HepG2 (cell line): ENCODE data around the gene TADA2A. TPM values are rescaled to one million over a fixed set of nuclear protein-coding genes. Genes with fewer than 3 reads are reported as not detected.
A peak's percentile ranks its signal among the peaks of the same experiment; 100 is the strongest.

Experiments used
- ASH2L ChIP-seq: fragments of 300-600, 200-600 bp; sonication (generic); IDR thresholded peaks from 2 replicates; pipeline ENCODE4 v1.7.0; 2017; ENCODE audit warnings: low read depth, mild to moderate bottlenecking, moderate library complexity, mixed read lengths, low read length; ENCODE audit not compliant: insufficient read length
- ATF1 ChIP-seq: IDR thresholded peaks from 2 replicates; pipeline ENCODE4 v1.6.1; 2016; ENCODE audit warnings: mild to moderate bottlenecking, control low read depth
- CHD4 ChIP-seq: fragments of 200-600 bp; sonication (generic); IDR thresholded peaks from 2 replicates; pipeline ENCODE4 v1.7.0; 2017; ENCODE audit warnings: mild to moderate bottlenecking, low read length, borderline replicate concordance
- ELF4 ChIP-seq: sonication (generic); formaldehyde crosslinking; IDR thresholded peaks from 2 replicates; pipeline ENCODE4 v1.5.0; 2020; ENCODE audit warnings: missing genetic modification reagents, mild to moderate bottlenecking, moderate library complexity, borderline replicate concordance
- FOXJ3 ChIP-seq: sonication (generic); formaldehyde crosslinking; IDR thresholded peaks from 2 replicates; pipeline ENCODE4 v1.4.0; 2020; ENCODE audit warnings: missing genetic modification reagents, mild to moderate bottlenecking, borderline replicate concordance
- KDM5B ChIP-seq: sonication (generic); formaldehyde crosslinking; IDR thresholded peaks from 2 replicates; pipeline ENCODE4 v1.4.0; 2020; ENCODE audit warnings: missing genetic modification reagents, mild to moderate bottlenecking, borderline replicate concordance
- NR2F1 ChIP-seq, 2 experiments: fragments of 450-650 bp in 1 of 2; formaldehyde crosslinking in 1 of 2; IDR thresholded peaks; 2 replicates each; pipeline versions ENCODE4 v1.5.0 to v1.6.1; 2016 to 2020; ENCODE audit warnings: mild to moderate bottlenecking in 1 of 2, missing compliant biosample characterization in 1 of 2, missing genetic modification reagents in 1 of 2, moderate library complexity in 1 of 2
- PTBP1 ChIP-seq: fragments of 200-400 bp; formaldehyde crosslinking; IDR thresholded peaks from 2 replicates; pipeline ENCODE4 v1.6.1; 2018; ENCODE audit warnings: low read length, low read depth; ENCODE audit not compliant: poor library complexity, severe bottlenecking
- YEATS2 ChIP-seq: sonication (generic); formaldehyde crosslinking; IDR thresholded peaks from 2 replicates; pipeline ENCODE4 v1.4.0; 2020; ENCODE audit warnings: missing genetic modification reagents, borderline replicate concordance
- ZMAT3 ChIP-seq: sonication (generic); formaldehyde crosslinking; conservative IDR thresholded peaks from 2 replicates; pipeline ENCODE4 v1.7.0; 2021; ENCODE audit warnings: missing genetic modification reagents
- ZNF30 ChIP-seq: sonication (generic); formaldehyde crosslinking; IDR thresholded peaks from 2 replicates; pipeline ENCODE4 v1.5.0; 2020; ENCODE audit warnings: mild to moderate bottlenecking, missing genetic modification reagents
- ZNF451 ChIP-seq: sonication (generic); formaldehyde crosslinking; IDR thresholded peaks from 2 replicates; pipeline ENCODE4 v1.5.0; 2020; ENCODE audit warnings: mild to moderate bottlenecking, missing genetic modification reagents
- ZNF780A ChIP-seq: sonication (generic); formaldehyde crosslinking; IDR thresholded peaks from 2 replicates; pipeline ENCODE4 v1.8.0; 2022; ENCODE audit warnings: mild to moderate bottlenecking, missing genetic modification reagents, moderate library complexity
- ZNF781 ChIP-seq: sonication (generic); formaldehyde crosslinking; IDR thresholded peaks from 2 replicates; pipeline ENCODE4 v1.5.1; 2020; ENCODE audit warnings: borderline replicate concordance, mild to moderate bottlenecking, missing genetic modification reagents; ENCODE audit errors: not compliant biosample characterization
- polyA plus RNA-seq, 8 experiments: library from polyadenylated mRNA; depleted of rRNA in 3 of 8; stranded (reverse) in 7 of 8; unstranded in 1 of 8; fragments of >200 nt; fragmentation: Illumina TruSeq in 4 of 8; extraction: Trizol in 4 of 8; gene quantifications; 2 replicates each; pipeline versions ENCODE4 v1.2.1 to v1.2.3, GENCODE V29; 2011 to 2016; ENCODE audit warnings: low read depth in 4 of 8, missing spikeins in 1 of 8, mixed read lengths in 1 of 8; ENCODE audit not compliant: insufficient read depth in 1 of 8
- total RNA-seq, 5 experiments: library from RNA; depleted of rRNA; stranded (reverse); fragments of >200 nt; fragmentation: Illumina TruSeq; extraction: Trizol; gene quantifications; 2 replicates each; pipeline ENCODE4 v1.2.3, GENCODE V29; 2016; ENCODE audit warnings: low read depth in 1 of 5
- TF ChIP-seq, protein P1 (sequence below): sonication (generic); formaldehyde crosslinking; IDR thresholded peaks from 2 replicates; pipeline ENCODE4 v1.8.0; 2022; ENCODE audit warnings: missing genetic modification reagents, mild to moderate bottlenecking, moderate library complexity, borderline replicate concordance
- TF ChIP-seq, protein P2 (sequence below): IDR thresholded peaks from 2 replicates; pipeline ENCODE4 v1.6.1; 2016
- TF ChIP-seq, protein P3 (sequence below): sonication (generic); formaldehyde crosslinking; IDR thresholded peaks from 2 replicates; pipeline ENCODE4 v1.4.0; 2020; ENCODE audit warnings: missing genetic modification reagents
- TF ChIP-seq, protein P4 (sequence below): sonication (generic); formaldehyde crosslinking; IDR thresholded peaks from 2 replicates; pipeline ENCODE4 v1.8.1; 2023; ENCODE audit warnings: missing genetic modification reagents, inconsistent platforms, borderline replicate concordance
- TF ChIP-seq, protein P5 (sequence below): sonication (generic); formaldehyde crosslinking; IDR thresholded peaks from 2 replicates; pipeline ENCODE4 v1.9.0; 2021; ENCODE audit warnings: missing genetic modification reagents, borderline replicate concordance

Gene TADA2A
- total and polyA plus RNA-seq, 2 of the 13 experiments (the other 11 are each of a cell fraction or from before 2014, with no cell fraction given): 8.0 to 14.0 TPM

DNA sequence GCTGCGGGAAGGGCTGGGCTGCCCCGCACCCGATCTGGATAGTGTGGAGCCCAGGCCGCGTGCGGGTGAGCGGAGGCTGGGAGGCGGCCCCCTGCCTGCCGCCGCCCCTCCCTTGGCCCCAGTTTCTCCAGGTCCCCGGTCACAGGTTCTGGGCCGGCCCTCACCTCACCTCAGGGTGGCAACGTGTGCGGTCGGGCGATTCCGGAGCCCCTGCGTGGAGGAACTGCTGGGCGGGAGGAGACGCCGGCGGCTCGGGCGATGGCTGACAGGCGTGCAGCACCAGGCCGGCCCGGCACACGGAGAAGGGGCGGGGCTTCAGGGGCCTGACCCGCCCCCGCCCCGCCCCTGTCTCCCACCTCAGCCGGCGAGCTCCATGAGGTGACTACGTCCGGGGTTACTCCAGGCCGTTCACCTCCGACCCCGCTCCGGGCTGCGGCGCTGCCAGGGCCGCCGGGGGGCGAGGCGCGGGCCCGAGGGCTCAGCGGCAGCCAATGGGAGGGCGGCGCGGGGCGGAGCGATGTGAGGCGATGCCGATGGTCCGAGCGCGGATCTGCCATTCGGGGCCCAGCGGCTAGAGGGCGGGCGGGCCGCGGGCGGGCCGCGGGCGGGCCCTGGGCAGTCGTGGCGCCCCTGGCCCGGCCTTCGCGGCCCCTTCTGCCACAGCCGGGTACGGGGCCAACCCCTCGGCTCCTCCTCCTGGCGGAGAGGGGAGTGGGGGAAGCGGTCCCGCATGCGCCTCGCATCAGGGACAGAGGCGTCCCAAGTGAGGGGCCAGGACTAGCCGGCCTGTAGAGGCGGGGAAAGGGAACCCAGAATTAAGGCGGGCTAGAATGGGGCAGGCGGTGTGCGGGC lies 47.6 kb upstream of the TADA2A start (continued):
- TF ChIP-seq, protein P1, sequence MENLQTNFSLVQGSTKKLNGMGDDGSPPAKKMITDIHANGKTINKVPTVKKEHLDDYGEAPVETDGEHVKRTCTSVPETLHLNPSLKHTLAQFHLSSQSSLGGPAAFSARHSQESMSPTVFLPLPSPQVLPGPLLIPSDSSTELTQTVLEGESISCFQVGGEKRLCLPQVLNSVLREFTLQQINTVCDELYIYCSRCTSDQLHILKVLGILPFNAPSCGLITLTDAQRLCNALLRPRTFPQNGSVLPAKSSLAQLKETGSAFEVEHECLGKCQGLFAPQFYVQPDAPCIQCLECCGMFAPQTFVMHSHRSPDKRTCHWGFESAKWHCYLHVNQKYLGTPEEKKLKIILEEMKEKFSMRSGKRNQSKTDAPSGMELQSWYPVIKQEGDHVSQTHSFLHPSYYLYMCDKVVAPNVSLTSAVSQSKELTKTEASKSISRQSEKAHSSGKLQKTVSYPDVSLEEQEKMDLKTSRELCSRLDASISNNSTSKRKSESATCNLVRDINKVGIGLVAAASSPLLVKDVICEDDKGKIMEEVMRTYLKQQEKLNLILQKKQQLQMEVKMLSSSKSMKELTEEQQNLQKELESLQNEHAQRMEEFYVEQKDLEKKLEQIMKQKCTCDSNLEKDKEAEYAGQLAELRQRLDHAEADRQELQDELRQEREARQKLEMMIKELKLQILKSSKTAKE (CRISPR knock-in tag): peak; percentile 15; the same call in 1 of the 2 replicates
- TF ChIP-seq ZNF451 (CRISPR knock-in tag) (0 out of 2 replicates have a peak, but pooled peaks have one; percentile 41), ZNF781 (CRISPR knock-in tag) (peak; percentile 26), CHD4 (no peak), FOXJ3 (CRISPR knock-in tag) (no peak), ASH2L (peak; percentile 59), KDM5B (peak; percentile 79; the same call in 1 of the 2 replicates), ELF4 (CRISPR knock-in tag) (no peak), NR2F1 (CRISPR knock-in tag; IDR thresholded peaks at IDR 0.05) (peak; percentile 29 to 60; a peak in 2 of 4 replicates), PTBP1 (no peak), ATF1 (CRISPR knock-in tag) (no peak), ZMAT3 (CRISPR knock-in tag) (no peak), YEATS2 (no peak), ZNF780A (no peak), ZNF30 (CRISPR knock-in tag) (no peak)
- TF ChIP-seq, protein P2, sequence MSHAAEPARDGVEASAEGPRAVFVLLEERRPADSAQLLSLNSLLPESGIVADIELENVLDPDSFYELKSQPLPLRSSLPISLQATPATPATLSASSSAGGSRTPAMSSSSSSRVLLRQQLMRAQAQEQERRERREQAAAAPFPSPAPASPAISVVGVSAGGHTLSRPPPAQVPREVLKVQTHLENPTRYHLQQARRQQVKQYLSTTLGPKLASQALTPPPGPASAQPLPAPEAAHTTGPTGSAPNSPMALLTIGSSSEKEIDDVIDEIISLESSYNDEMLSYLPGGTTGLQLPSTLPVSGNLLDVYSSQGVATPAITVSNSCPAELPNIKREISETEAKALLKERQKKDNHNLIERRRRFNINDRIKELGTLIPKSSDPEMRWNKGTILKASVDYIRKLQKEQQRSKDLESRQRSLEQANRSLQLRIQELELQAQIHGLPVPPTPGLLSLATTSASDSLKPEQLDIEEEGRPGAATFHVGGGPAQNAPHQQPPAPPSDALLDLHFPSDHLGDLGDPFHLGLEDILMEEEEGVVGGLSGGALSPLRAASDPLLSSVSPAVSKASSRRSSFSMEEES (CRISPR knock-in tag): 0 out of 2 replicates have a peak, but pooled peaks have one; percentile 47
- TF ChIP-seq, protein P3, sequence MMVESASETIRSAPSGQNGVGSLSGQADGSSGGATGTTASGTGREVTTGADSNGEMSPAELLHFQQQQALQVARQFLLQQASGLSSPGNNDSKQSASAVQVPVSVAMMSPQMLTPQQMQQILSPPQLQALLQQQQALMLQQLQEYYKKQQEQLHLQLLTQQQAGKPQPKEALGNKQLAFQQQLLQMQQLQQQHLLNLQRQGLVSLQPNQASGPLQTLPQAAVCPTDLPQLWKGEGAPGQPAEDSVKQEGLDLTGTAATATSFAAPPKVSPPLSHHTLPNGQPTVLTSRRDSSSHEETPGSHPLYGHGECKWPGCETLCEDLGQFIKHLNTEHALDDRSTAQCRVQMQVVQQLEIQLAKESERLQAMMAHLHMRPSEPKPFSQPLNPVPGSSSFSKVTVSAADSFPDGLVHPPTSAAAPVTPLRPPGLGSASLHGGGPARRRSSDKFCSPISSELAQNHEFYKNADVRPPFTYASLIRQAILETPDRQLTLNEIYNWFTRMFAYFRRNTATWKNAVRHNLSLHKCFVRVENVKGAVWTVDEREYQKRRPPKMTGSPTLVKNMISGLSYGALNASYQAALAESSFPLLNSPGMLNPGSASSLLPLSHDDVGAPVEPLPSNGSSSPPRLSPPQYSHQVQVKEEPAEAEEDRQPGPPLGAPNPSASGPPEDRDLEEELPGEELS: no peak
- TF ChIP-seq, protein P4, sequence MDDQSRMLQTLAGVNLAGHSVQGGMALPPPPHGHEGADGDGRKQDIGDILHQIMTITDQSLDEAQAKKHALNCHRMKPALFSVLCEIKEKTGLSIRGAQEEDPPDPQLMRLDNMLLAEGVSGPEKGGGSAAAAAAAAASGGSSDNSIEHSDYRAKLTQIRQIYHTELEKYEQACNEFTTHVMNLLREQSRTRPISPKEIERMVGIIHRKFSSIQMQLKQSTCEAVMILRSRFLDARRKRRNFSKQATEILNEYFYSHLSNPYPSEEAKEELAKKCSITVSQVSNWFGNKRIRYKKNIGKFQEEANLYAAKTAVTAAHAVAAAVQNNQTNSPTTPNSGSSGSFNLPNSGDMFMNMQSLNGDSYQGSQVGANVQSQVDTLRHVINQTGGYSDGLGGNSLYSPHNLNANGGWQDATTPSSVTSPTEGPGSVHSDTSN (CRISPR knock-in tag): peak; percentile 49; the same call in 1 of the 2 replicates
- TF ChIP-seq, protein P5, sequence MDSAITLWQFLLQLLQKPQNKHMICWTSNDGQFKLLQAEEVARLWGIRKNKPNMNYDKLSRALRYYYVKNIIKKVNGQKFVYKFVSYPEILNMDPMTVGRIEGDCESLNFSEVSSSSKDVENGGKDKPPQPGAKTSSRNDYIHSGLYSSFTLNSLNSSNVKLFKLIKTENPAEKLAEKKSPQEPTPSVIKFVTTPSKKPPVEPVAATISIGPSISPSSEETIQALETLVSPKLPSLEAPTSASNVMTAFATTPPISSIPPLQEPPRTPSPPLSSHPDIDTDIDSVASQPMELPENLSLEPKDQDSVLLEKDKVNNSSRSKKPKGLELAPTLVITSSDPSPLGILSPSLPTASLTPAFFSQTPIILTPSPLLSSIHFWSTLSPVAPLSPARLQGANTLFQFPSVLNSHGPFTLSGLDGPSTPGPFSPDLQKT (CRISPR knock-in tag): no peak
